Activated naive CD8-positive, alpha-beta T cell treated with anti-CD3 and anti-CD28 coated beads, Interleukin-2, amount 50 U/mL, for 16 hours (primary cell): ENCODE measurements around the gene TMEM214.
A peak's percentile ranks its signal among the peaks of the same experiment; 100 is the strongest.

Source experiments
- DNase-seq: peaks from one replicate; pipeline ENCODE4 v3.0.0-alpha.2; 2020; ENCODE audit warnings: low read depth, low spot score

TMEM214 gene

GRCh38 chr2:27032495-27033252, at the start of gene TMEM214:
Gene TMEM214 (plus strand): TSS chr2:27032965. CDS start chr2:27033016, 51 bp downstream.
- peak; percentile 49 for DNase-seq

DNA sequence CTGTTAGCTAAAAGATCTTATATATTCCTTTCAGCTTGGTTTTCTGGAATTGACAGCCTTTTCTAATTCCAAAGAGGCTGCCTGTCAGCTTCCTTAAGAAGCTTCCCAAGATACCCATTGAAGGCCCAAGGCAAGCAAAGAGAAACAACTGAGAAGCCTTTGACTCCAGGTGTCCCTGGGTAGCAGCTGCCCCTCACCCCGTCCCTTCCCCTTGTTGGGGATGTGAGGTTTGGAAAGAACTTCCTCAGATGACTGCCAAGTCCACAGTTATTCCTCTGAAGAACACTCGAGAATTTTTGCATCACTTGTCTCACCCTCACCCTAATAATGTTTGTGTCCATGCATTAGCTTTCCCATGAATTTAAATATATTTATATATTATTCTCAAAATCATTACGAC, 49.0 kb upstream of the TMEM214 start:
- no peak for DNase-seq

DNA sequence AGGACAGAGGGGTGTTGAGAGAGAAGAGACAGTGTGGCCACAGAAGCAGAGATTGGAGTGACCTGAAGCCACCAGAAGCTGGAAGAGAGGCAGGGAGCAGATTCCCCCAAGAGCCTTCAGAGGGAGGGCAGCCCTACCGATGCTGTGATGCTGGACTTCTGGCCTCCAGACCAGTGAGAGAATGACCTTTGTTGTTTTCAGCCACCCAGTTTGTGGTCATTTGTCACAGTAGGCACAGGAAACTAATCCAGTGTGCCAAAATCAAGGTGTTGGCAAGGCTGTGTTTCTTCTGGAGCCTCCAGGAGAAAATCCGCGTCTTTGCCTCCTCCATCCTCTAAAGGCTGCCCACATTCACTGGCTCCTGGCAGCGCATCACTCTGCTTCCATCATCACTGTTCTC, 47.0 kb upstream of the TMEM214 start:
- no peak for DNase-seq

DNA sequence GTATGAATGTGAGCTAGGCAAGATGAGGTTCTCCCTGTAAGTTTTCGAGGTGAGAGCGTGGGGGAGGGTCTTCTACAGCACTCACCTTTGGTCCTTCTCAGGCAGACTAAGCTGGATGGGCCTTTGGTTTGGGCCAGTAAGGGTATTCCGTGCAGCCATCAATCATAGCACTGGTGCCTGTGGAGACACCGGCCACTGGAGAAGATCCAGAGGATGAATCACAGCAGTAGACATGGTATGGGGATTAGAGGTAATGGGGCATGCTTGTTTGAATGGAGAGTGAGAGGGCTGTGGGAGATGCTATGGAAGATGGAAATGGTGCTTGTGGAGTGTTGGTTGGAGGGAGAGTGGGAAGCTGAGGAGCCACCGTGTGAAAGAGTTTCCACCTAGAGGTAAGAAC, 46.2 kb upstream of the TMEM214 start:
- no peak for DNase-seq

GRCh38 chr2:26988058-26988860, 44.5 kb upstream of the TMEM214 start:
- DNase-seq, result no peak

- no peak for DNase-seq
Measured at GRCh38 chr2:26989156-26989555, 43.6 kb upstream of the TMEM214 start.

- no peak for DNase-seq
Measured at GRCh38 chr2:26991717-26992116, 41.0 kb upstream of the TMEM214 start.

GRCh38 chr2:26993768-26994167, 39.0 kb upstream of the TMEM214 start:
- no peak for DNase-seq

GRCh38 chr2:26994983-26995382, 37.8 kb upstream of the TMEM214 start:
- DNase-seq, result no peak

GRCh38 chr2:26997394-26997793, 35.4 kb upstream of the TMEM214 start:
- no peak for DNase-seq

DNA sequence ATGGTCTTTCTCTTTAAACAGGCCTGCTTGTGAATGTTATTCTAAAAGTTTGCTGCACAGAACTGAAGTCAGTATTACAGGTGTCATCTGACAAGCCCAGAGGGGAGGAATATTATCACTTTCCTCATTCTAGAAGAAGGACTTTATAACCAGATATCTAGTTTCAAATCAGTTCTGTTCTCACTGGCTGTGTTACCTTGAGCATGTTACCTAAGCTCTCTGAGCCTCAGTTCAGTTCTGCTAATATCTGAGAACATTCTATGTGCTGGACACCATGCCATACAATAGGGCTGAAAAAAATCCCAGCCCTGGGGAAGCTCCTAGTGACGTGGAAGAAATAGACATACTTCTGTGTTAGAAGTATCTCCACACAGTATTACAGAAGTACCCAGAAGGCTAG, 34.4 kb upstream of the TMEM214 start:
- DNase-seq, result no peak

GRCh38 chr2:27000228-27000627, 32.5 kb upstream of the TMEM214 start:
- DNase-seq, result no peak

- no peak for DNase-seq
Measured at GRCh38 chr2:27000995-27001394, 31.8 kb upstream of the TMEM214 start.

DNA sequence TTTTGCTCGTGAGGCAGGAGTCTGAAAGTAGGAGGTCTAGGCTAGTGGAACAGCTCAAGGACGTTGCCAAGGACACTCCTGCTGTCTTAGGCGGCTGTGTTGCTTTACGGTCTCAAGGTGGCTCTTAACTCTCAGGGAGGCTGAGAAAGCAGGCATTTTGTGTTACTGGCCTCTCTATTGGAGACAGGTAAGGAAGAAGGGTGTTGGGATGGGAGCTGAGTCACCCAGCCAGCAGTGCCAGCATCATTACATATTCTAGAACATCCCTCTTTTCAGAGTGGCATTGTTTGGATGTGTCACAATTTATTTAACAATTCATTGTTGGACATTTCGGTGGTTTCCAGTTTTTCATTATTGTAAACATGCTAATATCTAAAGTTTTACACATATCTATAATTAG, 30.8 kb upstream of the TMEM214 start:
- no peak for DNase-seq

- DNase-seq, result no peak
Measured at GRCh38 chr2:27003007-27003406, 29.8 kb upstream of the TMEM214 start.

DNA sequence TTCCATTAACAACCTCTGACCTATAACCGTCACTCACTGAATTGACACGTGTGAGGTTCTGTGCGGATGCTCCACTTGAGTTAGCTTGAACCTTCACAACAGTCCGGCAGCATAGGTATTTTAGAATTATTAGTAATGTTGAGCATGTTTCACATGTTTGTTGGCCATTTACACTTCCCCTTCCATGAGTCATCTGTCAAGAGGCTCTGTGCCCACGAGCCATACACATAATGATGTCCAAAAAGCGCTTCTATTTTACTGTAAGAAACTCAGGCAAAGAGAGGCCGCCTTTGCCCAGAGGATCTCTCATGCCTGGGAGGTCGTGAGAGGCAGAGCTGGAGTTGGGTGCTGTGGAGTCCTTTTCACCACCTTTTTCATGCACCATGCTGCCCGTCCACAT, 28.9 kb upstream of the TMEM214 start:
- DNase-seq, result no peak

- no peak for DNase-seq
Measured at GRCh38 chr2:27006602-27007415, 26.0 kb upstream of the TMEM214 start.

DNA sequence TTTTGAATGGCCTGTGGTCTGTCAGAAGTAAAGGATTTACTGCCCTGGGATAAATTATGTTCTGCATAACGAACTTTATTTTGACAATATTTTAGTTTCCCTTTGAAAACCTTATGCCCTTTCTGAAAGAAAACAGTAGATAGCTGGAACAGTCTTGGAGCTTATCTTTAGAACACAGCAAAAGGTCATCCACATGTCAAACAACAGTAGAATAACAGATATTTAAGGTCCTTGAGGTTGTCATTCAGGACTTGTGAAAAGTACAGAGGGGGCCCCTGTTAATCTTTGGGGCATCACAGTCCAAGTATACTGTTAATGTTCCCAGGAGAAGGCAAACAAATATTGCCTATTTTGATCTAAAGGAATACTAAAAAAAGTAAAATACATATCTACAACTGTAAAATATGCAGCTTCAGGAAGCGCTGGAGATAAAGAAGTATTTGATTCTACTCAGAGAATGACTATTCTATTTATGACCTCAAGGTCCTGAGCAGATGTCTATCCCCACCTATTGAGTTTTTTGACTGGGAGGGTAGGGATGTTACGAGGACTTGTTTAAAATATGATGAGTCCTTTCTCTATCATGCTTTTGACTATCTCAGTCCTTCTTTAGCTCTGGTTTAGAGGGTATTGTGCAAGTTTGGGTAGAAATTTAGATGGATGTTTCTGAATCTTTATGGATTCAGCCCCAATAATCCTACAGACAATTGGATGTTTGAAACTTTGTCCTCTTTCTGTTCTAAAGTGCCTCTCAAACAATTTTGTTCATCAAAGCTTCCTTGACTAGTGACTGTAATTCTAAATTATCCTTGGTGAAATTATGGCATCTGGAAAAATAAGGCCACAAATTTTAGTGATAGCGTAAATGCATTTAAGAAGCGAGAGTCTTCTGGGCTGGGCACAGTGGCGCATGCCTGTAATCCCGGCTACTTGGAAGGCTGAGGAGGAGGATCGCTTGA, 25.1 kb upstream of the TMEM214 start:
- no peak for DNase-seq

DNA sequence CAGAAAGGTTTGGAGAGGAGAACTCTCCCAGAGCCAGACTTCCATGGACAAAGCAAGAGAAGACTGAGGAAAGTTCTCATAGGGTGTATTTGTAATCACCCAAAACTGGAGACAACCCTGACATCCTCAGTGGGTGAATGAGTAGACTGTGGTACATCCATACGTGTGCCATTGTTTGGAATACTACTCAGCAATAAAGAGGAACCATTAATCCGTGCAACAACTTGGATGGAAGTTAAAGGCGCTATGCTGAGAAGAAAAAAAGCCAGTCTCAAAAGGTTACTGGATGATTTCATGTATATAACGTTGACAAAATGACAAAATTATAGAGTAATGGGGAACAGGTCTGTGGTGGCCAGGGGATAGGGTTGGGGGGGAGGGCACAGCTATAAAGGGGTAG, 24.1 kb upstream of the TMEM214 start:
- no peak for DNase-seq

GRCh38 chr2:27009083-27009482, 23.7 kb upstream of the TMEM214 start:
- no peak for DNase-seq

DNA sequence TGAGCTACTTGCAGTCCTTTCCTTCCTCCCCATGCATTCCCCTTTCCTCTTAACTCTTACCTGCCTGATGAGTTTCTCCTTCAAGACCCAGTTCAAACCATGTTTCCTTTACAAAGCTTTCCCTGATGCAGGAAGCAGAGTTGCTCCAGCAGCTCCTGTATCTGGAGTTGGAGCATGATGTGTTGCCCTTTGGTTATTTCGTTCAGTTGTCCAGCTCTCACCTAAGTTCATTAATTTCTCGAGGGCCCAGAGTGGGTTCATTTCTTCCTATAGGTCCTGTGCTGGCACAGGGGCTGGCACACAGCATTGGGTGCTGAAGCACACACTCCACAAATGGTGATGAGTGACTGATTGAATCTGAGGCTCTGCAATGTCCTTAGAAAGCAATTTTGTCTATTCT, 23.0 kb upstream of the TMEM214 start:
- no peak for DNase-seq
